Esophagus muscularis mucosa (tissue), 4 donors: ENCODE measurements around the gene ASIC2. TPM values are rescaled to one million over a fixed set of nuclear protein-coding genes. Genes with fewer than 3 reads are reported as not detected.

Experiments used
- DNase-seq: peaks from one replicate; pipeline ENCODE4 v3.0.0-alpha.2; 2017; ENCODE audit errors: extremely low spot score
- H3K27ac ChIP-seq, 4 donors: fragments of 200-600 bp; sonication (generic); replicated peaks in 1 of 4; 1 replicate in 3 of 4; 2 replicates in 1 of 4; pipeline ENCODE4 v1.5.1; 2016 to 2019; ENCODE audit warnings: mild to moderate bottlenecking in 1 of 4
- H3K27me3 ChIP-seq, 4 donors: fragments of 200-600 bp; sonication (generic); one replicate each; pipeline versions ENCODE4 v1.5.1 to v1.6.0; 2016 to 2019
- H3K36me3 ChIP-seq, 4 donors: fragments of 200-600 bp; sonication (generic); one replicate each; pipeline ENCODE4 v1.5.1; 2016 to 2019
- H3K4me1 ChIP-seq, 4 donors: fragments of 200-600 bp; sonication (generic); one replicate each; pipeline ENCODE4 v1.5.1; 2016 to 2019
- H3K4me3 ChIP-seq, 4 donors: fragments of 200-600 bp; sonication (generic); 1 replicate in 2 of 4; 2 replicates in 2 of 4; pipeline ENCODE4 v1.5.1; 2016 to 2019; ENCODE audit warnings: mild to moderate bottlenecking in 4 of 4, moderate library complexity in 1 of 4
- H3K9me3 ChIP-seq, 4 donors: fragments of 200-600 bp; sonication (generic); 1 replicate in 3 of 4; 2 replicates in 1 of 4; pipeline ENCODE4 v1.5.1; 2016 to 2019
- EP300 ChIP-seq: sonication (generic); formaldehyde crosslinking; IDR thresholded peaks from one replicate; pipeline ENCODE4 v1.6.1; 2017; ENCODE audit warnings: antibody characterized with exemption
- POLR2A ChIP-seq: fragments of 450-650 bp; IDR thresholded peaks from one replicate; pipeline ENCODE4 v1.6.1; 2017; ENCODE audit warnings: antibody characterized with exemption, moderate library complexity, mild to moderate bottlenecking, low read depth
- POLR2AphosphoS5 ChIP-seq, 2 donors: sonication (generic); formaldehyde crosslinking; IDR thresholded peaks; one replicate each; pipeline ENCODE4 v1.6.1; 2017; ENCODE audit warnings: antibody characterized with exemption in 2 of 2
- WGBS: methylation state at CpG from one replicate; pipeline ENCODE4 v1.1.5; 2018; 5-methylcytosine and 5-hydroxymethylcytosine counted together
- intact Hi-C: fragments of 100-400 bp; cut with DNase I; formaldehyde crosslinking; loops from one replicate; pipeline ENCODE4 v1.15.1; 2023
- total RNA-seq, 4 donors: library from RNA; depleted of rRNA; stranded (reverse); fragments of >200 nt; gene quantifications; one replicate each; pipeline versions ENCODE4 v1.1.0 to v1.2.1, GENCODE V29; 2016
- TF ChIP-seq, protein P1 (sequence below), 3 experiments: fragments of 200-600 bp in 2 of 3; fragments of 450-650 bp in 1 of 3; sonication (generic) in 2 of 3; IDR thresholded peaks; one replicate each; pipeline ENCODE4 v1.5.1; 2017 to 2019; ENCODE audit warnings: antibody characterized with exemption in 3 of 3, mild to moderate bottlenecking in 2 of 3, moderate library complexity in 1 of 3

Gene ASIC2
- total RNA-seq, 4 donors from 2014 or later, result 0.13 TPM; not detected in 3

DNA sequence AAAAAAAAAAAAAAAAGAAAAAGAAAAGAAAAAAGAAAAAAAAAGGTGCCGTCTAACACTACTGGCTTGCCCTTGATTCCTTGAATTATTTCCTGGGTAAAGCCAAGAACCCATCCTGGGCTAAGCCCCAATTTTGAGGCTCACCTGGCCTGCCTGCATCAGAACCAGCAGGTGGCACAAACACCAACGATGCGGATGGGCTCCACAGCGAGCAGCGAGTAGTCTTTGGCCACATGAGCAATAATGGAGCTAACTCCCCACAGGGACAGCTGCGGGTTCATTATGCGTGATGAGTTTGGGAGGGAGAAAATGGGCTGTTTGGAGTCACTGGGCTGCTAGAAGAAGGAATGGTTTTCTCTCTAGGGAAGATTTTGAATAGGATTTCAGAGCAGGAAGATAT lies 91.1 kb downstream of the ASIC2 start:
- no peaks in the 10 kb centered on the region for H3K9me3 ChIP-seq
- DNase-seq, result no peak
- no peaks in the 10 kb centered on the region for H3K36me3 ChIP-seq
- intact Hi-C loops, result no loop called here
- WGBS, result 82% methylated on average over 7 of the region's 7 CpGs
- TF ChIP-seq POLR2A (no peak), POLR2AphosphoS5 (IDR thresholded peaks at IDR 0.05) (no peak)
- TF ChIP-seq, protein P1, sequence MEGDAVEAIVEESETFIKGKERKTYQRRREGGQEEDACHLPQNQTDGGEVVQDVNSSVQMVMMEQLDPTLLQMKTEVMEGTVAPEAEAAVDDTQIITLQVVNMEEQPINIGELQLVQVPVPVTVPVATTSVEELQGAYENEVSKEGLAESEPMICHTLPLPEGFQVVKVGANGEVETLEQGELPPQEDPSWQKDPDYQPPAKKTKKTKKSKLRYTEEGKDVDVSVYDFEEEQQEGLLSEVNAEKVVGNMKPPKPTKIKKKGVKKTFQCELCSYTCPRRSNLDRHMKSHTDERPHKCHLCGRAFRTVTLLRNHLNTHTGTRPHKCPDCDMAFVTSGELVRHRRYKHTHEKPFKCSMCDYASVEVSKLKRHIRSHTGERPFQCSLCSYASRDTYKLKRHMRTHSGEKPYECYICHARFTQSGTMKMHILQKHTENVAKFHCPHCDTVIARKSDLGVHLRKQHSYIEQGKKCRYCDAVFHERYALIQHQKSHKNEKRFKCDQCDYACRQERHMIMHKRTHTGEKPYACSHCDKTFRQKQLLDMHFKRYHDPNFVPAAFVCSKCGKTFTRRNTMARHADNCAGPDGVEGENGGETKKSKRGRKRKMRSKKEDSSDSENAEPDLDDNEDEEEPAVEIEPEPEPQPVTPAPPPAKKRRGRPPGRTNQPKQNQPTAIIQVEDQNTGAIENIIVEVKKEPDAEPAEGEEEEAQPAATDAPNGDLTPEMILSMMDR (IDR thresholded peaks at IDR 0.05), result no peak
- no peak overlapping the region for H3K27ac ChIP-seq
- no peak overlapping the region for H3K4me3 ChIP-seq
- H3K27me3 ChIP-seq, result peaks cover 0 to 43% (median 0%) of the 10 kb centered on the region in 4 donors
- H3K4me1 ChIP-seq, result no peaks in the 10 kb centered on the region

GRCh38 chr17:33201283-33201682 lies 91.8 kb downstream of the ASIC2 start:
- Histone ChIP-seq H3K27me3 (peaks cover 0 to 49% (median 0%) of the 10 kb centered on the region in 4 donors), H3K4me1 (no peaks in the 10 kb centered on the region), H3K27ac (no peak overlapping the region), H3K36me3 (no peaks in the 10 kb centered on the region), H3K4me3 (no peak overlapping the region), H3K9me3 (no peaks in the 10 kb centered on the region)
- no peak for DNase-seq
- WGBS, result 72% methylated on average over 4 of the region's 4 CpGs
- intact Hi-C loops, result no loop called here
- TF ChIP-seq POLR2AphosphoS5 (IDR thresholded peaks at IDR 0.05), result no peak

- no peaks in the 10 kb centered on the region for H3K4me1 ChIP-seq
- no peak overlapping the region for H3K27ac ChIP-seq
- intact Hi-C loops, result no loop called here
- H3K36me3 ChIP-seq, result no peaks in the 10 kb centered on the region
- no peaks in the 10 kb centered on the region for H3K9me3 ChIP-seq
- TF ChIP-seq, protein P1 (IDR thresholded peaks at IDR 0.05), result no peak
- TF ChIP-seq EP300 (no peak), POLR2AphosphoS5 (IDR thresholded peaks at IDR 0.05) (no peak), POLR2A (no peak)
- H3K27me3 ChIP-seq, result peaks cover 0 to 43% (median 0%) of the 10 kb centered on the region in 4 donors
- WGBS, result 45% methylated on average over 1 of the region's 1 CpG
- no peak overlapping the region for H3K4me3 ChIP-seq
- DNase-seq, result no peak
Observed at GRCh38 chr17:33200587-33200986, 92.5 kb downstream of the ASIC2 start.

DNA sequence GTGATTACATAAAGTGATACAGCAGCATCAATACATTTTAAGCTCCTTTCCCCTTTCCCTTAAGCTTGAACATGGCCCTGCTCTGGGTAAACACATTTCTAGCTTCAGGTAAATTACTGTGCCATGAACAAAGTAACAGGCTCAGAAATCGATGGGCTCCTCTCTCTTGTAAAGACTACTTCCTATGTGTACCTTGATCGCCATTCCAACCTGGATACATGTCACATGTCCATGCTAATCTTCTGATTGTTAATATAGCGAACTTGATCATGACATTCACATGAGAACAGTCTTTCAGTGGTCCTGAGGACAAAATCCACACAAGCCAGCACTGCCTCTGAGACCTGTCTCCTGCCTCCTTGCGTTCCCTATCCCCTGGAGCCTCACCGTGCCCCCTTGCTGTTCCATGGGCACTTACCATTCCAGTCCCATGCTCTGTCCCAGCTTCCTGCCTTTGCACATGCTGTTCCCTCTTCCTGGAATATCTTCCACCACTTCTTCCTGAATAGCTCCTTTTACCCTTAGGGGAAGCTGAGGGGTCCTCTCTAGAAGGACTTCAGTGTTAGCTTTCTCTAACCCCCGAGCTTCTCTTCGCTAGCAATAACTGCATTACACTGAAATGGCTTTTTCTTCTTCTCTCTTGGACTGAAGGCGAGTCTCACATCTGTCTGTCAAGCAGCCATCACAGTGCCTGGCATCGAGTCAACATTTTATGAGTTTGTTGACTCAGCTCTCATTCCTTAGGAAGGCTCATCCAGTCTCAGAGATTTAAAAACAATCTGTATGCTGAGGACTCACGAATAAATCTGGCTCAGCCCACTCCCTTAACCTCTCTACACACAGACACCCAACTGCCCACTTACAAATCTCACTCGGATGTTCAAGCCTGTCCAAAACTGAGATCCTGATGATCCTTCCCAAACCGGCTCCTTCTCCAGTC lies 93.3 kb downstream of the ASIC2 start:
- WGBS, result 79% methylated on average over 12 of the region's 12 CpGs
- no peak overlapping the region for H3K4me3 ChIP-seq
- DNase-seq, result no peak
- no peak overlapping the region for H3K27ac ChIP-seq
- H3K36me3 ChIP-seq, result no peaks in the 10 kb centered on the region
- H3K4me1 ChIP-seq, result no peaks in the 10 kb centered on the region
- intact Hi-C loops, result no loop called here
- no peaks in the 10 kb centered on the region for H3K9me3 ChIP-seq
- TF ChIP-seq EP300 (no peak), POLR2A (no peak), POLR2AphosphoS5 (IDR thresholded peaks at IDR 0.05) (no peak)
- TF ChIP-seq, protein P1 (IDR thresholded peaks at IDR 0.05), result no peak
- H3K27me3 ChIP-seq, result peaks cover 0 to 42% (median 0%) of the 10 kb centered on the region in 4 donors

DNA sequence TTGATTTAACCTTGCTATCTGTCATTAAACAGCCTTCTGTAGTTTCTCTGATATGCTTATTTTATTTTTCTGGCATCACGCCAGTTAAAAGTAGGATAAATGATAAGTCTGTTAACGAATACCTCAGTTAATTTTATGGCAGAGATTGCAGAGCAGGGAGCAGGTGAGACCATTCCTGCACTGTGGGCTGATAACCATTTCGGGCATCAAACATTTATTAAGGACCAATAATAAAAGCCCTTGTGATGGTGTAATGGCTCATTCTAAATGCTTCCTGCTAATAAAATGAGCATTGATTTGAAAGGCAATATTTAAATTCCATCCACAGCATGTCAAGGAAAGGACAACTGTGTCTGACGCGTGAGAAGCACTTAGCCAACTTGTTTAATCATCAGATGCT lies 94.1 kb downstream of the ASIC2 start:
- intact Hi-C loops, result no loop called here
- Histone ChIP-seq H3K27ac (no peak overlapping the region), H3K27me3 (peaks cover 0 to 35% (median 0%) of the 10 kb centered on the region in 4 donors), H3K36me3 (no peaks in the 10 kb centered on the region), H3K4me1 (no peaks in the 10 kb centered on the region), H3K4me3 (no peak overlapping the region), H3K9me3 (no peaks in the 10 kb centered on the region)
- no peak for TF ChIP-seq EP300
- no peak for TF ChIP-seq POLR2AphosphoS5 (IDR thresholded peaks at IDR 0.05)
- TF ChIP-seq, protein P1 (IDR thresholded peaks at IDR 0.05), result no peak
- no peak for TF ChIP-seq POLR2A
- no peak for DNase-seq
- WGBS, result 71% methylated on average over 5 of the region's 5 CpGs
